SK-N-SH (cell line): ENCODE data around the gene NRP2. TPM values are rescaled to one million over a fixed set of nuclear protein-coding genes. Genes with fewer than 3 reads are reported as not detected.

Experiments
- CTCF ChIA-PET: fragments of 300-600, 350-600 bp; formaldehyde crosslinking; extraction: SDS; loops from one replicate; lab custom pipeline; 2021; lab: Yijun Ruan, JAX
- POLR2A ChIA-PET: fragments of 350-600 bp; sonication (Branson Sonifier 250); formaldehyde crosslinking; extraction: SDS; loops from one replicate; lab custom pipeline; 2020; ENCODE audit warnings: antibody characterized with exemption, inconsistent platforms; lab: Yijun Ruan, JAX
- DNase-seq: peaks from one replicate; pipeline ENCODE4 v3.0.0; 2012
- H2AFZ ChIP-seq: fragments of 200-600 bp; sonication (generic); 2 replicates; pipeline ENCODE4 v1.8.1; 2016; ENCODE audit warnings: antibody characterized with exemption, mild to moderate bottlenecking, low read depth
- H3F3A ChIP-seq: fragments of 200-600 bp; sonication (generic); replicated peaks from 2 replicates; pipeline ENCODE3; 2016; ENCODE audit warnings: antibody characterized with exemption, mild to moderate bottlenecking; ENCODE audit not compliant: insufficient read depth
- H3K27ac ChIP-seq, 2 experiments: fragments of 200-500 bp in 1 of 2; fragments of 200-600 bp in 1 of 2; sonication (Bioruptor generic) in 1 of 2; sonication (generic), shearing (Covaris generic) in 1 of 2; 2 replicates each; pipeline versions ENCODE4 v1.5.1 to v1.6.1; 2014 to 2016; ENCODE audit warnings: low read depth in 2 of 2, inconsistent platforms in 1 of 2, low read length in 1 of 2, mild to moderate bottlenecking in 1 of 2, mixed read lengths in 1 of 2
- H3K27me3 ChIP-seq: fragments of 200-600 bp; sonication (generic), shearing (Covaris generic); 2 replicates; pipeline ENCODE4 v1.6.1; 2016; ENCODE audit warnings: mixed run types; ENCODE audit not compliant: insufficient read depth
- H3K36me3 ChIP-seq, 2 experiments: fragments of 200-500 bp in 1 of 2; fragments of 200-600 bp in 1 of 2; sonication (Bioruptor generic) in 1 of 2; sonication (generic) in 1 of 2; replicated peaks in 1 of 2; 2 replicates each; pipeline versions ENCODE3 to v1.5.1; 2014 to 2016; ENCODE audit warnings: low read length in 1 of 2, mild to moderate bottlenecking in 1 of 2; ENCODE audit not compliant: insufficient read depth in 2 of 2, control insufficient read depth in 1 of 2
- H3K4me1 ChIP-seq, 2 experiments: fragments of 200-500 bp in 1 of 2; fragments of 200-600 bp in 1 of 2; sonication (Bioruptor generic) in 1 of 2; sonication (generic), shearing (Covaris generic) in 1 of 2; 2 replicates each; pipeline versions ENCODE4 v1.5.1 to v1.6.1; 2014 to 2016; ENCODE audit warnings: low read depth in 1 of 2, low read length in 1 of 2, mixed run types in 1 of 2; ENCODE audit not compliant: insufficient read depth in 2 of 2, control insufficient read depth in 1 of 2
- H3K4me2 ChIP-seq: fragments of 200-600 bp; sonication (generic), shearing (Covaris generic); 2 replicates; pipeline ENCODE4 v1.6.1; 2017; ENCODE audit warnings: mixed run types
- H3K4me3 ChIP-seq, 2 experiments: fragments of 200-500 bp in 1 of 2; fragments of 200-600 bp in 1 of 2; sonication (Bioruptor generic) in 1 of 2; sonication (generic), shearing (Covaris generic) in 1 of 2; 2 replicates each; pipeline versions ENCODE4 v1.5.1 to v1.8.1; 2014 to 2016; ENCODE audit warnings: low read depth in 2 of 2, inconsistent platforms in 1 of 2, low read length in 1 of 2, mild to moderate bottlenecking in 1 of 2, mixed read lengths in 1 of 2, moderate library complexity in 1 of 2
- H3K79me2 ChIP-seq: fragments of 200-600 bp; sonication (generic); 2 replicates; pipeline ENCODE4 v1.8.1; 2017; ENCODE audit warnings: mild to moderate bottlenecking; ENCODE audit not compliant: insufficient read depth
- H3K9ac ChIP-seq: fragments of 200-600 bp; sonication (generic); 2 replicates; pipeline ENCODE4 v1.6.1; 2017; ENCODE audit warnings: mixed run types
- H3K9me2 ChIP-seq: fragments of 200-600 bp; sonication (generic); 2 replicates; pipeline ENCODE4 v1.6.1; 2017; ENCODE audit warnings: mixed run types
- H3K9me3 ChIP-seq: fragments of 200-600 bp; sonication (generic); 2 replicates; pipeline ENCODE4 v1.6.1; 2017; ENCODE audit warnings: mixed run types, mild to moderate bottlenecking, moderate library complexity
- H4K20me1 ChIP-seq: fragments of 200-600 bp; sonication (generic); 2 replicates; pipeline ENCODE4 v1.6.1; 2017; ENCODE audit warnings: mild to moderate bottlenecking, mixed run types; ENCODE audit not compliant: insufficient read depth
- CHD2 ChIP-seq: fragments of 150-350 bp; IDR thresholded peaks from 2 replicates; pipeline ENCODE4 v1.6.1; 2018; ENCODE audit warnings: low read length; ENCODE audit not compliant: partially characterized antibody
- CTCF ChIP-seq: fragments of 200-600 bp; sonication (generic); IDR thresholded peaks from 2 replicates; pipeline ENCODE4 v1.6.1; 2017; ENCODE audit warnings: antibody characterized with exemption, mild to moderate bottlenecking, moderate library complexity
- EZH2phosphoT487 ChIP-seq: fragments of 200-600 bp; sonication (generic); IDR thresholded peaks from 2 replicates; pipeline ENCODE4 v1.6.1; 2017; ENCODE audit warnings: low read depth, mixed run types, mild to moderate bottlenecking, antibody characterized with exemption, moderate library complexity, borderline replicate concordance
- FOSL2 ChIP-seq: IDR thresholded peaks from 2 replicates; pipeline ENCODE4 v1.4.0; 2012; ENCODE audit warnings: low read depth, mild to moderate bottlenecking, moderate library complexity, borderline replicate concordance
- FOXM1 ChIP-seq: IDR thresholded peaks from 2 replicates; pipeline ENCODE4 v1.4.0; 2012; ENCODE audit warnings: low read depth, mild to moderate bottlenecking
- GABPA ChIP-seq: IDR thresholded peaks from 2 replicates; pipeline ENCODE4 v1.4.0; 2012; ENCODE audit warnings: low read depth, mild to moderate bottlenecking
- GATA2 ChIP-seq: sonication (generic); formaldehyde crosslinking; IDR thresholded peaks from 2 replicates; pipeline ENCODE4 v1.5.0; 2020; ENCODE audit warnings: mild to moderate bottlenecking, missing genetic modification reagents
- IRF3 ChIP-seq: fragments of 150-350 bp; IDR thresholded peaks from 2 replicates; pipeline ENCODE4 v1.6.1; 2016; ENCODE audit warnings: mild to moderate bottlenecking, low read depth, low read length
- JUND ChIP-seq: IDR thresholded peaks from 2 replicates; pipeline ENCODE4 v1.4.0; 2012
- MAX ChIP-seq: IDR thresholded peaks from 2 replicates; pipeline ENCODE4 v1.4.0; 2012; ENCODE audit warnings: low read depth
- NFIC ChIP-seq: IDR thresholded peaks from 2 replicates; pipeline ENCODE4 v1.4.0; 2012; ENCODE audit warnings: borderline replicate concordance
- NRF1 ChIP-seq: IDR thresholded peaks from 2 replicates; pipeline ENCODE4 v1.6.1; 2012; ENCODE audit warnings: low read depth, mild to moderate bottlenecking, low read length
- REST ChIP-seq: IDR thresholded peaks from 2 replicates; pipeline ENCODE4 v1.6.1; 2012; ENCODE audit warnings: mild to moderate bottlenecking, low read depth, low read length, moderate library complexity
- SIN3A ChIP-seq: IDR thresholded peaks from 2 replicates; pipeline ENCODE4 v1.6.1; 2012; ENCODE audit warnings: low read depth, mild to moderate bottlenecking, low read length, moderate library complexity, borderline replicate concordance
- SMC3 ChIP-seq: IDR thresholded peaks from 2 replicates; pipeline ENCODE4 v1.6.1; 2012; ENCODE audit warnings: low read depth, low read length, improper control_type of control experiment
- TEAD4 ChIP-seq: IDR thresholded peaks from 2 replicates; pipeline ENCODE4 v1.4.0; 2012; ENCODE audit warnings: mild to moderate bottlenecking, borderline replicate concordance; ENCODE audit not compliant: insufficient read depth
- USF1 ChIP-seq: IDR thresholded peaks from 2 replicates; pipeline ENCODE4 v1.4.0; 2012; ENCODE audit warnings: low read depth, borderline replicate concordance
- YY1 ChIP-seq: IDR thresholded peaks from 2 replicates; pipeline ENCODE4 v1.4.0; 2012; ENCODE audit warnings: low read depth, mild to moderate bottlenecking
- ZBTB33 ChIP-seq: IDR thresholded peaks from 2 replicates; pipeline ENCODE4 v1.4.0; 2012; ENCODE audit warnings: low read depth, borderline replicate concordance
- WGBS: methylation state at CpG from one replicate; pipeline ENCODE4 v1.1.6; 2017; ENCODE audit warnings: low lambda C conversion rate; 5-methylcytosine and 5-hydroxymethylcytosine counted together
- polyA plus RNA-seq, 3 experiments: library from polyadenylated mRNA; depleted of rRNA; stranded (reverse); fragments of >200 nt; gene quantifications; 2 replicates each; pipeline ENCODE4 v1.2.3, GENCODE V29; 2012

Gene NRP2
- polyA plus RNA-seq, 1 of the 3 experiments (the other 2 are of a cell fraction) = 68.8 TPM

- peaks cover 17% of the 10 kb centered on the region for H3F3A ChIP-seq
- peak overlapping the region; percentile 79 for H3K9ac ChIP-seq
- H3K4me3 ChIP-seq = peak overlapping the region; percentile 71 to 77
- no peaks in the 10 kb centered on the region for H3K9me3 ChIP-seq
- peaks cover 82% of the 10 kb centered on the region for H3K79me2 ChIP-seq
- DNase-seq = peak; percentile 76
- ChIA-PET POLR2A (interaction anchor here (0.5 kb wide), 1 partner anchor 19 kb away, joined by 3 read pairs; no protein-coding TSS in a partner anchor), CTCF (interaction anchor here (0.7 to 3.7 kb wide), 5 partner anchors 9 to 993 kb away, joined by 3 to 22 read pairs (median 3); no protein-coding TSS in a partner anchor)
- peaks cover 37 to 43% of the 10 kb centered on the region in 2 experiments for H3K4me1 ChIP-seq
- peaks cover 0 to 3% of the 10 kb centered on the region in 2 experiments for H3K36me3 ChIP-seq
- WGBS = 2% methylated on average over 25 of the region's 72 CpGs
- peak overlapping the region in 1 of 2 experiments; percentile 47; a peak in 2 of 4 replicates for H3K27ac ChIP-seq
- no peaks in the 10 kb centered on the region for H3K27me3 ChIP-seq
- H2AFZ ChIP-seq = peak overlapping the region; percentile 87
- no peak for TF ChIP-seq GABPA
- TF ChIP-seq SIN3A = no peak; the same call in 1 of the 2 replicates
- TF ChIP-seq USF1 = no peak
- peak; percentile 26; the same call in 1 of the 2 replicates for TF ChIP-seq FOSL2
- TF ChIP-seq TEAD4 = 0 out of 2 replicates have a peak, but pooled peaks have one; percentile 15
- TF ChIP-seq FOXM1 = no peak
- no peak for TF ChIP-seq SMC3
- no peak for TF ChIP-seq EZH2phosphoT487
- TF ChIP-seq REST = no peak; the same call in 1 of the 2 replicates
- TF ChIP-seq YY1 = no peak
- TF ChIP-seq NRF1 = no peak
- TF ChIP-seq ZBTB33 = no peak
- TF ChIP-seq CTCF = no peak
- no peak for TF ChIP-seq NFIC
- TF ChIP-seq GATA2 = no peak
- TF ChIP-seq MAX = peak; percentile 45; the same call in 1 of the 2 replicates
- no peak for TF ChIP-seq IRF3
- no peak for TF ChIP-seq CHD2
- no peak for TF ChIP-seq JUND
- peak overlapping the region; percentile 98 for H3K4me2 ChIP-seq
- no peaks in the 10 kb centered on the region for H4K20me1 ChIP-seq
- H3K9me2 ChIP-seq = no peaks in the 10 kb centered on the region
Measured at GRCh38 chr2:205685314-205686055, 3.2 kb downstream of the NRP2 start.
